Measurements from ENCODE around the gene MZT2B. TPM values are rescaled to one million over a fixed set of nuclear protein-coding genes. Genes with fewer than 3 reads are reported as not detected.
"Not testable (repeated sequence)": the region's sequence is repeated elsewhere in the genome, so short reads cannot be mapped to it uniquely, and the experiment has no call there.

Gene MZT2B
- total and polyA plus RNA-seq, 2 of the 4 experiments (the other 2 are of a cell fraction), result 24.9 to 115 TPM

DNA sequence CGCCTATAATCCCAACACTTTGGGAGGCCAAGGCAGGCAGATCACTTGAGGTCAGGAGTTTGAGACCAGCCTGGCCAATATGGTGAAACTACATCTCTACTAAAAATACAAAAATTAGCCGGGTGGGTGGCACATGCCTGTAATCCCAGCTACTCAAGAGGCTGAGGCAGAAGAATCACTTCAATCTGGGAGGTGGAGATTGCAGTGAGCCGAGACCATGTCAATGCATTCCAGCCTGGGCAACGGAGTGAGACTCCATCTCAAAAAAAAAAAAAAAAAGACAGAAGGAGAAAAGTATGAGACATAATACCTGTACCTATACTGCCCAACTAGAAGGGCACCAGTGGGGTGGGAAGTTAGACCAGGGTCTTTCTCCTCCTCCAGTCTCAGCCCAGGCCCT is 22.7 kb upstream of the MZT2B start:
- H2BK20ac ChIP-seq (ENCODE audit: low read depth, low read length); H2BK15ac ChIP-seq (ENCODE audit: low read depth, low read length); intact Hi-C loops (cut with micrococcal nuclease); H3K4me3 ChIP-seq (ENCODE audit: insufficient read depth, low read depth, low read length); H3K18ac ChIP-seq (ENCODE audit: low read depth, low read length); dilution Hi-C loops (cut with HindIII; ENCODE audit: low sequenced_read_pairs, unreplicated experiment); H2AFZ ChIP-seq (replicated peaks; ENCODE audit: low read length, poor library complexity); POLR2A ChIA-PET (ENCODE audit: unreplicated experiment); H3K14ac ChIP-seq (replicated peaks; ENCODE audit: low read depth, low read length); H3K79me1 ChIP-seq (ENCODE audit: low read depth in 1 of 2, low read length in 2 of 2); H2AK5ac ChIP-seq (ENCODE audit: low read depth, low read length); H3K27me3 ChIP-seq (ENCODE audit: control insufficient read depth, insufficient read depth, low read length); H3K9me3 ChIP-seq (ENCODE audit: control insufficient read depth, insufficient read depth, low read length); DNase-seq; H3K9ac ChIP-seq (ENCODE audit: low read depth, low read length); CTCF ChIA-PET; BruUV-seq (replicated peaks); H3K9me1 ChIP-seq (ENCODE audit: insufficient read depth, low read length); H3K27ac ChIP-seq (ENCODE audit: insufficient read depth, low read length); H2BK5ac ChIP-seq (ENCODE audit: low read depth, low read length, poor library complexity, severe bottlenecking); H4K5ac ChIP-seq (ENCODE audit: low read depth, low read length); H3K4ac ChIP-seq (ENCODE audit: low read depth, low read length); H2AK9ac ChIP-seq (replicated peaks; ENCODE audit: low read depth, low read length, poor library complexity); H3K23ac ChIP-seq (ENCODE audit: low read depth, low read length); H3K56ac ChIP-seq (ENCODE audit: extremely low read depth, insufficient read depth, low read length); H3K4me1 ChIP-seq (ENCODE audit: control insufficient read depth, insufficient read depth, low read length); H3K4me2 ChIP-seq (ENCODE audit: low read depth, low read length); H2BK120ac ChIP-seq (ENCODE audit: low read depth, low read length); H4K91ac ChIP-seq (ENCODE audit: insufficient read depth, low read depth, low read length); H4K8ac ChIP-seq (ENCODE audit: low read depth in 2 of 2, low read length in 2 of 2); H4K20me1 ChIP-seq (ENCODE audit: insufficient read depth, low read length); ATAC-seq (ENCODE audit: low read depth): not testable (repeated sequence)
- in situ Hi-C loops (cut with MboI; ENCODE audit: low sequenced_read_pairs), result loop anchor here (25.0 kb wide), 1 partner anchor 1353 kb away; no protein-coding TSS in a partner anchor
- H3K36me3 ChIP-seq (ENCODE audit: control insufficient read depth, insufficient read depth, low read length), result peaks cover 31% of the 10 kb centered on the region
- no CpG with 5 or more reads among the region's 4 CpGs for WGBS, 2 experiments (ENCODE audit: extremely low coverage in 2 of 2, insufficient read length in 1 of 2)

Measured in IMR-90 (cell line).